ENCODE measurements around the gene SLC6A6. TPM values are rescaled to one million over a fixed set of nuclear protein-coding genes. Genes with fewer than 3 reads are reported as not detected.

Gene SLC6A6
- total RNA-seq, 1 experiment from 2014 or later, result 72.6 TPM

GRCh38 chr3:14516738-14517345 lies 114.4 kb downstream of the SLC6A6 start:
- Histone ChIP-seq H4K91ac (ENCODE audit: insufficient read length, low read depth, low read length) (no peak overlapping the region), H3K27ac (ENCODE audit: insufficient read length, low read depth, low read length) (no peak overlapping the region), H3K79me2 (ENCODE audit: insufficient read depth, low read length) (no peaks in the 10 kb centered on the region), H3K14ac (ENCODE audit: insufficient read depth, low read length) (no peak overlapping the region), H2BK20ac (ENCODE audit: low read depth, low read length, poor library complexity, severe bottlenecking) (no peak overlapping the region), H3K23ac (ENCODE audit: insufficient read length, low read depth, low read length) (no peak overlapping the region), H2AFZ (ENCODE audit: low read length) (no peak overlapping the region), H3K4me2 (ENCODE audit: insufficient read depth, insufficient read length, low read length) (no peak overlapping the region), H2AK5ac (ENCODE audit: insufficient read length, low read length) (no peak overlapping the region), H2BK120ac (ENCODE audit: low read depth, low read length, poor library complexity, severe bottlenecking) (no peak overlapping the region), H3K4me1 (ENCODE audit: insufficient read depth, low read length) (no peaks in the 10 kb centered on the region), H2BK15ac (ENCODE audit: low read depth, low read length) (no peak overlapping the region), H4K5ac (ENCODE audit: insufficient read length, low read depth, low read length) (no peak overlapping the region), H2BK5ac (ENCODE audit: insufficient read length, low read length) (no peak overlapping the region), H4K8ac (replicated peaks; ENCODE audit: insufficient read length, low read depth, low read length) (no peak overlapping the region), H4K20me1 (ENCODE audit: control insufficient read depth, insufficient read depth, insufficient read length) (no peaks in the 10 kb centered on the region), H3T11ph (ENCODE audit: low read length) (no peak overlapping the region), H3K9ac (ENCODE audit: extremely low read depth, insufficient read length, low read length) (no peak overlapping the region), H2BK12ac (ENCODE audit: insufficient read length, low read depth, low read length) (no peak overlapping the region), H3K56ac (ENCODE audit: insufficient read length, low read depth, low read length) (no peak overlapping the region), H3K18ac (ENCODE audit: insufficient read length, low read depth, low read length) (no peak overlapping the region), H3K27me3 (ENCODE audit: insufficient read depth, low read length) (no peaks in the 10 kb centered on the region), H3K23me2 (ENCODE audit: insufficient read length, low read depth, low read length, poor library complexity, severe bottlenecking) (no peaks in the 10 kb centered on the region), H3K79me1 (ENCODE audit: insufficient read depth, low read depth, low read length, poor library complexity, severe bottlenecking) (no peaks in the 10 kb centered on the region), H3K4ac (ENCODE audit: low read depth, low read length) (no peak overlapping the region), H3K9me3 (ENCODE audit: control insufficient read depth, low read depth, low read length) (no peaks in the 10 kb centered on the region)
- WGBS (ENCODE audit: extremely low coverage, insufficient read length, low lambda C conversion rate), result no CpG with 5 or more reads among the region's 13 CpGs
- no peaks in the 10 kb centered on the region for H3K9me3 Mint-ChIP-seq
- TF ChIP-seq CTCF (conservative IDR thresholded peaks at IDR 0.05), result no peak
- DNase-seq, result peak; percentile 14
- H3K4me1 Mint-ChIP-seq, result peaks cover 5 to 12% of the 10 kb centered on the region in 2 experiments; a peak in 3 of 4 replicates
- H3K36me3 Mint-ChIP-seq (ENCODE audit: insufficient read depth in 1 of 3, low read depth in 3 of 3), result no peaks in the 10 kb centered on the region; a peak in 1 of 7 replicates
- H3K27ac Mint-ChIP-seq, result peak overlapping the region in 2 of 3 experiments; percentile 21 to 22; a peak in 3 of 7 replicates
- H3K4me3 Mint-ChIP-seq, result no peak overlapping the region
- no peaks in the 10 kb centered on the region for H3K27me3 Mint-ChIP-seq (ENCODE audit: low read depth)

Measured in H9 (cell line).